ENCODE results near the gene EP400.

The EP400 gene

GRCh38 chr12:132030367-132031038, 80.8 kb downstream of the EP400 start:
- TF ChIP-seq CTCF (IDR thresholded peaks at IDR 0.05): no peak

- TF ChIP-seq CTCF (IDR thresholded peaks at IDR 0.05): no peak
Observed at GRCh38 chr12:132033627-132034026, 83.9 kb downstream of the EP400 start.

GRCh38 chr12:132036063-132036683, 86.4 kb downstream of the EP400 start:
- no peak for TF ChIP-seq CTCF (IDR thresholded peaks at IDR 0.05)

GRCh38 chr12:132040906-132041606, 91.3 kb downstream of the EP400 start:
- TF ChIP-seq CTCF (IDR thresholded peaks at IDR 0.05): no peak

GRCh38 chr12:132043216-132043615, 93.5 kb downstream of the EP400 start:
- no peak for TF ChIP-seq CTCF (IDR thresholded peaks at IDR 0.05)

GRCh38 chr12:132043770-132044467, 94.2 kb downstream of the EP400 start:
- no peak for TF ChIP-seq CTCF (IDR thresholded peaks at IDR 0.05)

- no peak for TF ChIP-seq CTCF (IDR thresholded peaks at IDR 0.05)
Observed at GRCh38 chr12:132044661-132045412, 95.1 kb downstream of the EP400 start.

Measured in LNCAP (cell line).